ENCODE results near the gene COQ7. TPM values are rescaled to one million over a fixed set of nuclear protein-coding genes. Genes with fewer than 3 reads are reported as not detected.

Gene COQ7
- total RNA-seq, 3 donors from 2014 or later, result 13.8 to 20.2 (median 16.4) TPM

GRCh38 chr16:19073863-19074262, 6.4 kb downstream of the COQ7 start:
- no peak overlapping the region for H3K4me3 ChIP-seq
- DNase-seq (ENCODE audit: low spot score in 2 of 2), result no peak
- intact Hi-C loops (cut with DNase I; ENCODE audit: low total_unique reads), result no loop called here
- H3K27ac ChIP-seq, result no peak overlapping the region
- no peaks in the 10 kb centered on the region for H3K9me3 ChIP-seq
- H3K4me1 ChIP-seq, result no peaks in the 10 kb centered on the region
- no peaks in the 10 kb centered on the region for H3K36me3 ChIP-seq
- no peaks in the 10 kb centered on the region for H3K27me3 ChIP-seq
- TF ChIP-seq CTCF (IDR thresholded peaks at IDR 0.05) (no peak), POLR2A (IDR thresholded peaks at IDR 0.05) (no peak), POLR2AphosphoS5 (IDR thresholded peaks at IDR 0.05) (no peak)

- Histone ChIP-seq H3K9me3 (no peaks in the 10 kb centered on the region), H3K27ac (no peak overlapping the region), H3K27me3 (no peaks in the 10 kb centered on the region), H3K4me3 (no peak overlapping the region), H3K4me1 (no peaks in the 10 kb centered on the region), H3K36me3 (no peaks in the 10 kb centered on the region)
- no peak for TF ChIP-seq CTCF (IDR thresholded peaks at IDR 0.05)
- no peak for TF ChIP-seq POLR2A (IDR thresholded peaks at IDR 0.05)
- no peak for TF ChIP-seq POLR2AphosphoS5 (IDR thresholded peaks at IDR 0.05)
- intact Hi-C loops (cut with DNase I; ENCODE audit: low total_unique reads), result no loop called here
- DNase-seq (ENCODE audit: low spot score in 2 of 2), result no peak
Measured at GRCh38 chr16:19075511-19075910, 8.1 kb downstream of the COQ7 start.

- Histone ChIP-seq H3K4me1 (no peaks in the 10 kb centered on the region), H3K4me3 (no peak overlapping the region), H3K27me3 (no peaks in the 10 kb centered on the region), H3K36me3 (no peaks in the 10 kb centered on the region), H3K27ac (no peak overlapping the region), H3K9me3 (no peaks in the 10 kb centered on the region)
- DNase-seq (ENCODE audit: low spot score in 2 of 2), result no peak
- TF ChIP-seq POLR2A (IDR thresholded peaks at IDR 0.05), result no peak
- no peak for TF ChIP-seq CTCF (IDR thresholded peaks at IDR 0.05)
- TF ChIP-seq POLR2AphosphoS5 (IDR thresholded peaks at IDR 0.05), result no peak
- intact Hi-C loops (cut with DNase I; ENCODE audit: low total_unique reads), result no loop called here
Measured at GRCh38 chr16:19077879-19078278, 10.5 kb downstream of the COQ7 start.

- Histone ChIP-seq H3K4me1 (no peaks in the 10 kb centered on the region), H3K27ac (no peak overlapping the region), H3K9me3 (no peaks in the 10 kb centered on the region), H3K36me3 (no peaks in the 10 kb centered on the region), H3K27me3 (no peaks in the 10 kb centered on the region), H3K4me3 (no peak overlapping the region)
- intact Hi-C loops (cut with DNase I; ENCODE audit: low total_unique reads), result loop anchor here (10.0 kb wide), 2 partner anchors 291 to 421 kb away; no protein-coding TSS in a partner anchor
- TF ChIP-seq POLR2AphosphoS5 (IDR thresholded peaks at IDR 0.05), result no peak
- TF ChIP-seq CTCF (IDR thresholded peaks at IDR 0.05), result no peak
- no peak for TF ChIP-seq POLR2A (IDR thresholded peaks at IDR 0.05)
- no peak for DNase-seq (ENCODE audit: low spot score in 2 of 2)
Measured at GRCh38 chr16:19083670-19084069, 16.3 kb downstream of the COQ7 start.

GRCh38 chr16:19084139-19084538, 16.7 kb downstream of the COQ7 start:
- H3K36me3 ChIP-seq, result no peaks in the 10 kb centered on the region
- H3K4me1 ChIP-seq, result no peaks in the 10 kb centered on the region
- no peak for DNase-seq (ENCODE audit: low spot score in 2 of 2)
- no peaks in the 10 kb centered on the region for H3K9me3 ChIP-seq
- intact Hi-C loops (cut with DNase I; ENCODE audit: low total_unique reads), result loop anchor here (10.0 kb wide), 2 partner anchors 291 to 421 kb away; no protein-coding TSS in a partner anchor
- H3K27me3 ChIP-seq, result no peaks in the 10 kb centered on the region
- H3K27ac ChIP-seq, result no peak overlapping the region
- no peak for TF ChIP-seq POLR2AphosphoS5 (IDR thresholded peaks at IDR 0.05)
- no peak for TF ChIP-seq CTCF (IDR thresholded peaks at IDR 0.05)
- no peak for TF ChIP-seq POLR2A (IDR thresholded peaks at IDR 0.05)
- no peak overlapping the region for H3K4me3 ChIP-seq

Data from breast epithelium (tissue), 4 donors.